GM19395 (cell line): ENCODE results near the gene ATP13A5.

ENCODE experiments used
- ATAC-seq: cut with Tn5 transposase; IDR thresholded peaks from one replicate; pipeline ENCODE4 v1.9.1; 2021; ENCODE audit warnings: mild to moderate bottlenecking, moderate library complexity; ENCODE audit not compliant: unreplicated experiment

The ATP13A5 gene

GRCh38 chr3:193270451-193270850 lies 108.1 kb downstream of the ATP13A5 start:
- no peak for ATAC-seq

GRCh38 chr3:193269343-193270028 lies 109.1 kb downstream of the ATP13A5 start:
- ATAC-seq, result no peak

- ATAC-seq, result no peak
Observed at GRCh38 chr3:193262707-193263106, 115.8 kb downstream of the ATP13A5 start.

GRCh38 chr3:193261970-193262369 lies 116.6 kb downstream of the ATP13A5 start:
- ATAC-seq, result no peak

- no peak for ATAC-seq
Observed at GRCh38 chr3:193253986-193254660, 124.4 kb downstream of the ATP13A5 start.

GRCh38 chr3:193250492-193250891 lies 128.1 kb downstream of the ATP13A5 start:
- no peak for ATAC-seq

GRCh38 chr3:193248848-193249468 lies 129.6 kb downstream of the ATP13A5 start:
- no peak for ATAC-seq

GRCh38 chr3:193243571-193243970 lies 135.0 kb downstream of the ATP13A5 start:
- no peak for ATAC-seq

- no peak for ATAC-seq
Observed at GRCh38 chr3:193241716-193242115, 136.8 kb downstream of the ATP13A5 start.

- ATAC-seq, result peak; percentile 79
Observed at GRCh38 chr3:193240850-193241706, 137.5 kb downstream of the ATP13A5 start, which contains the start of gene PLAAT1. TSS of gene PLAAT1 (plus strand) at chr3:193241222. CDS start at chr3:193255651, 14,429 bp downstream.

- ATAC-seq, result no peak
Observed at GRCh38 chr3:193240436-193240849, 138.1 kb downstream of the ATP13A5 start.

- no peak for ATAC-seq
Observed at GRCh38 chr3:193237030-193237429, 141.5 kb downstream of the ATP13A5 start.

GRCh38 chr3:193236599-193236998 lies 142.0 kb downstream of the ATP13A5 start:
- ATAC-seq, result no peak

- ATAC-seq, result no peak
Observed at GRCh38 chr3:193231201-193231600, 147.4 kb downstream of the ATP13A5 start.

GRCh38 chr3:193230610-193231009 lies 147.9 kb downstream of the ATP13A5 start:
- no peak for ATAC-seq

GRCh38 chr3:193229851-193230420 lies 148.6 kb downstream of the ATP13A5 start:
- no peak for ATAC-seq

GRCh38 chr3:193228206-193228605 lies 150.3 kb downstream of the ATP13A5 start:
- no peak for ATAC-seq

- no peak for ATAC-seq
Observed at GRCh38 chr3:193225302-193226125, 153.0 kb downstream of the ATP13A5 start.
